IPS-15b (cell line): ENCODE data around the gene MRPL11.

Experiments used
- H3K27me3 ChIP-seq: one replicate; pipeline ENCODE4 v1.6.1; 2013; ENCODE audit warnings: low read length; ENCODE audit not compliant: control insufficient read depth, insufficient read depth
- H3K36me3 ChIP-seq: one replicate; pipeline ENCODE4 v1.6.1; 2013; ENCODE audit warnings: low read length; ENCODE audit not compliant: control insufficient read depth, insufficient read depth
- H3K4me1 ChIP-seq: one replicate; pipeline ENCODE4 v1.6.1; 2013; ENCODE audit warnings: mild to moderate bottlenecking, low read length; ENCODE audit not compliant: control insufficient read depth, insufficient read depth
- H3K4me3 ChIP-seq: one replicate; pipeline ENCODE4 v1.5.1; 2013; ENCODE audit warnings: low read depth, low read length
- H3K9ac ChIP-seq: one replicate; pipeline ENCODE4 v1.6.1; 2013; ENCODE audit warnings: low read depth, mild to moderate bottlenecking, low read length
- H3K9me3 ChIP-seq: one replicate; pipeline ENCODE4 v1.6.1; 2013; ENCODE audit warnings: mild to moderate bottlenecking, low read length; ENCODE audit not compliant: control insufficient read depth, insufficient read depth

Gene MRPL11

DNA sequence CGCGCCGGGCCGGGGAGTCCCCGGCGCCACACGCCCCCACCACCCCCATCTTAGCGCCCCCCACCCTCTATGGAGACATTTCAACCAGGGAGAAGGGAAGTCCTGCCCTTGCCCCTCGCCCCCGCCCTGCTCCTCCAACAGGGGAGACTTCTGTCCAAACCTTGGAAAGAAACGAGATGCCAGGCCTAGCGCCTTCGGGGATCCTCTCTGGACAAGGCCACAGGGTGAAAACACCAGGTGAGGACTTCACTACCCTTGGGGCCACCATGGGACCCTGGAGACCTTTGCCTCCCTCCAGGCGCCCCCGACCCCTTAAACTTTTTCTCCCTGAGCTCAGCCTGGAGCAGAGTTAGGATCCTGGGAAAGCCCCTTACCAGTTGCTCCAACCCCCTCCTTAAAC is 29.4 kb downstream of the MRPL11 start:
- Histone ChIP-seq H3K9me3 (no peaks in the 10 kb centered on the region), H3K4me1 (peaks cover 7% of the 10 kb centered on the region), H3K4me3 (peak overlapping the region; percentile 20), H3K36me3 (no peaks in the 10 kb centered on the region), H3K27me3 (peaks cover 13% of the 10 kb centered on the region), H3K9ac (no peak overlapping the region)

DNA sequence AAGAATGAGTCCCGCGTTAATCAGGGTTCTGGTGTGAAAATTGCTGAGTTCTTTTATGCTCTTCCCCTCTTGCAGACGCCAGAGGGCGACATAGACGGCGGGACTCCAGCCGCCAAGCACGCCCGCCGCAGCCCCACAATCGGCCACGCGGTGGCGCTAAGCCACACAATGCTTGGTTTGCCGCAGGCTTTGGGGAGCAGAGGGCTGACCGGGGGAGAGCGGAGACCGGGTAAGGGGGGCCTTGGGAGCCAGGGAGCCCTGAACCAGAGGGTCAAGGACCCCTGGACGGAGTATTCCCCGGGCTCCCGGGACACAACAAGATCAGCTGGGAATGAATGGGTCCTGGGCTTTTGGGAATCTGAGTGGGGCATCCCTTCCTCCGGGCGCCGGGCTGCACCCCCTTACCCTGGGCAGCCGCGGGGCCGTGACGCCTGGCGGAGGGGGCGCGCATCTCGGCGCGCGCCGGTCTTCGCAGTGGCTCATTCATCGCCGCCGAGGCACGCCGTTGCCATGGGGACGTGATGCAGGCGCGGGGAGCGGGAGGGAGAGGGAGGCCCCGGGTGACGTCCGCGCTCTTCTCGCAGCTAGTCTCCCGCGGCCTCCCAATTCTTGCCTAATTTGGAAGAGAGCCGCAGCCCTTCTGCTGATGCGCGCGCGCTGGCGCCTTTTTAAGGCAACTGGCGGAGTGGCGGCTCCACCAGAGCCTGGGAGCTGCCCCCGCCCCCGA is 30.0 kb downstream of the MRPL11 start:
- H3K27me3 ChIP-seq = peaks cover 13% of the 10 kb centered on the region
- no peaks in the 10 kb centered on the region for H3K36me3 ChIP-seq
- H3K4me3 ChIP-seq = peak overlapping the region; percentile 57
- H3K4me1 ChIP-seq = peaks cover 1% of the 10 kb centered on the region
- no peak overlapping the region for H3K9ac ChIP-seq
- no peaks in the 10 kb centered on the region for H3K9me3 ChIP-seq

DNA sequence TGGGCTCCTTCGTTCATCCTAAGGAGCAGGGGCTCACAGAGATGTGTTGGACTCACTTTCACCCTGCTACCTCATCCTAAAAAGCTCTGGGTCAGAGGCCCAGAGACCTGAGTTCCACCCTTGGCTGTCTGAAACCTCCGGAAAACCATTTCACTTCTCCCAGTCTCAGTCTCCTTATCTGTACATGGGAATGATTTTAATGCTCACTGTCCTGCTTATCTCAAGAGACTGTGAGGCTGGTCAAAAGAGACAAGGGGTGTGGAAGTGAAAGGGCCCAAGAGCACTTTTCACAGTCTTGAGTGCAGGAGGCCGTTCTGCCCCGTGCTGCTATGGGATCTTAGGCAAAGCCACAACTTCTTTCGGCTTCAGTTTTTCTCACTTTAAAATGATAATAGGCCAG is 31.0 kb downstream of the MRPL11 start:
- H3K9ac ChIP-seq = no peak overlapping the region
- H3K36me3 ChIP-seq = no peaks in the 10 kb centered on the region
- no peak overlapping the region for H3K4me3 ChIP-seq
- H3K4me1 ChIP-seq = no peaks in the 10 kb centered on the region
- H3K27me3 ChIP-seq = peaks cover 13% of the 10 kb centered on the region
- H3K9me3 ChIP-seq = no peaks in the 10 kb centered on the region

DNA sequence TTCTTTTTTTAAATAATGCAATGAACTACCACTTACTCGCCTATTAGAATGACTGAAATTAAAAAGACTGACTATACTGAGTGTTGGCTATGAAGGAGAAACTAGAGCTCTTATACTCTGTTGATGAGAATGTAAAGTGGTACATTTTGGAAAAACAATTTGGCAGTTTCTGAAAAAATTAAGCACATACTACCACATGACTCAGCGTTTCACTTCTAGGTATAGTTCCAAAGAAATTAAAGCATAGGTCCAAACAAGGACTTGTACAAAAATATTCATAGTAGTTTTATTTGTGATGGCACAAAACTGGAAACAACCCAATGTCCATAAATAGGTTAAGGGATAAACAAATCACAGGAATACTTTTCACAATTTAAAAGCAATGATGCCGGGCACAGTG is 44.7 kb downstream of the MRPL11 start:
- Histone ChIP-seq H3K9me3 (no peaks in the 10 kb centered on the region), H3K4me3 (no peak overlapping the region), H3K27me3 (no peaks in the 10 kb centered on the region), H3K36me3 (no peaks in the 10 kb centered on the region), H3K9ac (no peak overlapping the region), H3K4me1 (no peaks in the 10 kb centered on the region)

DNA sequence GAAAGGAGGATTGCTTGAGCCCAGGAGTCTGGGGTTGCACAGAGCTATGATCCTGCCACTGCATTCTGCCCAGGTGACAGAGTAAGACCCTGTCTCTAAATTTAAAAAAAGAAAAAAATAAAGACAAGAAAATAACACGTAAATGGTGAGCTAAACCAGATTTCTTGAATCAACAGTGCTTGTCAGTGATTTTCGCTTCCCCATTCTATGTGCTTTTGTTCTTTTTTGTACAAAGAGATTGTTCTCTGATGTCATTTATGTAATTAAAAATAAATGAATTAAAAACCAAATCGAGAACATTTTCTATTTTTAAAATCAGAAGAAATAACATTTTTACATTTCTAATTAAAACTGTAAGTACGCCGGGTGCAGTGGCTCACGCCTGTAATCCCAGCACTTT is 47.3 kb downstream of the MRPL11 start:
- no peak overlapping the region for H3K4me3 ChIP-seq
- H3K27me3 ChIP-seq = peaks cover 6% of the 10 kb centered on the region

DNA sequence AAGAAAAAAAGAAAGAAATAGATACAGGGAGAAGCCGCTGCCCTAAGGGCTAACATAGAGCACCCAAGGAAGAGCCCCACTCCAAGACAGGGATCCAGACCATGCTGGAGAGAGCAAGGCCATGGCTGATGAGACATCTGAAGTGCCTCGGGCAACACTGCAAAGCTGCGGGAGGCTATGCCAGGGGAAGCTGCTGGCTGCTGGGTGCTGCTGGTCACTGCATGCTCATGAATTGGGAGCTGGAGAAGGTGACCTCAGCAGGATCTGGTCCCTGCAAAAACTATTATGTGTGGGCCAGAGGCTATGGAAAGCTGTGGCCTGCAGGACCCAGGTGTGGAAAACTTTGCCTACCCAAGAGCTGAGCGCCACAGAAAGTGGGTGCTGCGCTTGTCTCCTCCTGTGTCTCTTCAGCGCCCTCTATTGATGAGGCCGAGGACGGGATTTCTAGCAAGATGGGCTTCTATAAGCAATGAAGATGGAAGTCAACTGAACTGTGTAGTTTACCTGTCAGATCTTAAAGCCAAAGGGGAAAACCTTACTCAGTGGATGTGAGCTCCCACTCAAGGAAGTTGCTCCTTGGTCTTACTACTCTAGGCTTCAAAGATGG is 49.8 kb downstream of the MRPL11 start:
- no peaks in the 10 kb centered on the region for H3K36me3 ChIP-seq
- H3K27me3 ChIP-seq = peaks cover 6% of the 10 kb centered on the region
- no peaks in the 10 kb centered on the region for H3K9me3 ChIP-seq
- no peak overlapping the region for H3K4me3 ChIP-seq
- H3K4me1 ChIP-seq = no peaks in the 10 kb centered on the region
- H3K9ac ChIP-seq = no peak overlapping the region

More for the DNA sequence above, 47.3 kb downstream of the MRPL11 start:
- Histone ChIP-seq H3K36me3 (no peaks in the 10 kb centered on the region), H3K9me3 (no peaks in the 10 kb centered on the region), H3K9ac (no peak overlapping the region), H3K4me1 (no peaks in the 10 kb centered on the region)

DNA sequence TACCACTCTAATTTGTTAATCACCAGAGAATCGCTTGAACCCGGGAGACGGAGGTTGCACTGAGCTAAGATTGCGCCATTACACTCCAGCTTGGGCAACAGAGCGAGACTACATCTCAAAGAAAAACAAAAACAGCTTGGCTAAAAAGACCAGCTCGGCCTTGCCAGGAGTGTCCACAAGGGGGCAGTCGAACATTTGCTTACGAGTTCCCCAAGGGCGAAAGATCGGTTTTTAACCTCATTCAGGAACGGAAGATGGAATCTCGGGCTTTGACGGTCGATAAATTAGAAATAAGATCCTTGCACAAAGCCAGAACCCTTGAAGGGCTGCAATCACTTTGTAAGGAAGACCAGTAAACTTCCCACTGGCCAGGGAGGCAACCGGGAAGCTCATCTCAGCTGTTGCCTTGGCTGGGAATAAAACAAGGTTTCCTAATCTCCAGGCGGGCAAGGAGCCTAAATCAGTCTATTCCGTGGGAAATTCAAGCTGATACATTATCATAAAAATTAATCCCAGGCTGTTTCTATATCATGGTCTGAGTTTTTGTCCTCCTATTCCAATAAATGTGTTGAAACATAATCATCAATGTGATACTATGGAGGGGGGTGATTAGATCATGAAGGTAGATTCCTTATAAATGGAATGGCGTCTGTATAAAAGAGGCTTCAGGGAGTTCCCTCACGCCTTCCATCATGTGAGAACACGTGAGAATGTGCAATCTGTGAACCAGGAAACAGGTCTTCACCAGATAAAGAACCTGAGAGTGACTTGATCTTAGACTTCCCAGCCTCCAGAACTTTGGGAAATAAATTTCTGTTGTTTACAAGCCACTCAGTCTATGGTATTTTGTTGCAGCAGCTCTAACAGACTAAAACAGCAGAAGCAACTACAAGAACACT is 52.2 kb downstream of the MRPL11 start:
- H3K9ac ChIP-seq = no peak overlapping the region
- no peaks in the 10 kb centered on the region for H3K9me3 ChIP-seq
- no peaks in the 10 kb centered on the region for H3K36me3 ChIP-seq
- peaks cover 6% of the 10 kb centered on the region for H3K27me3 ChIP-seq
- peak overlapping the region; percentile 6 for H3K4me3 ChIP-seq
- no peaks in the 10 kb centered on the region for H3K4me1 ChIP-seq
